OCI-LY1 (cell line): ENCODE measurements around the gene PAM.
"Not testable (repeated sequence)": the region's sequence is repeated elsewhere in the genome, so short reads cannot be mapped to it uniquely, and the experiment has no call there.

Experiments
- H2AFZ ChIP-seq: fragments of 200-600 bp; sonication (generic), shearing (Covaris generic); 2 replicates; pipeline ENCODE4 v1.6.0; 2014; ENCODE audit warnings: antibody characterized with exemption, mild to moderate bottlenecking, low read length
- H3F3A ChIP-seq: fragments of 200-600 bp; sonication (generic), shearing (Covaris generic); 2 replicates; pipeline ENCODE4 v1.6.0; 2014; ENCODE audit warnings: mild to moderate bottlenecking, antibody characterized with exemption, low read length, moderate library complexity; ENCODE audit not compliant: insufficient read depth
- H3K27ac ChIP-seq: fragments of 200-600 bp; sonication (generic); 2 replicates; pipeline ENCODE4 v1.5.1; 2014; ENCODE audit warnings: low read length, mixed run types, mild to moderate bottlenecking, low read depth; ENCODE audit not compliant: poor library complexity, severe bottlenecking
- H3K27me3 ChIP-seq: fragments of 200-600 bp; sonication (generic); 2 replicates; pipeline ENCODE4 v1.6.0; 2014; ENCODE audit warnings: antibody characterized with exemption, mild to moderate bottlenecking, low read length, moderate library complexity; ENCODE audit not compliant: insufficient read depth
- H3K36me3 ChIP-seq: fragments of 200-600 bp; sonication (generic); 2 replicates; pipeline ENCODE4 v1.6.1; 2014; ENCODE audit warnings: mild to moderate bottlenecking, antibody characterized with exemption, low read length, moderate library complexity, mixed read lengths; ENCODE audit not compliant: insufficient read depth
- H3K4me1 ChIP-seq: fragments of 200-600 bp; sonication (generic); 2 replicates; pipeline ENCODE4 v1.5.1; 2014; ENCODE audit warnings: mild to moderate bottlenecking, low read length, moderate library complexity; ENCODE audit not compliant: insufficient read depth, severe bottlenecking
- H3K4me2 ChIP-seq: fragments of 200-600 bp; sonication (generic), shearing (Covaris generic); 2 replicates; pipeline ENCODE4 v1.6.1; 2014; ENCODE audit warnings: low read length
- H3K4me3 ChIP-seq: fragments of 200-600 bp; sonication (generic); 2 replicates; pipeline ENCODE4 v1.5.1; 2014; ENCODE audit warnings: low read length, low read depth, mild to moderate bottlenecking, mixed read lengths; ENCODE audit not compliant: poor library complexity, severe bottlenecking
- H3K79me2 ChIP-seq: fragments of 200-600 bp; shearing (Covaris generic); 2 replicates; pipeline ENCODE4 v1.6.1; 2016; ENCODE audit warnings: mixed run types, low read length, mixed read lengths; ENCODE audit not compliant: insufficient read depth
- H3K9ac ChIP-seq: fragments of 200-600 bp; sonication (generic), shearing (Covaris generic); 2 replicates; pipeline ENCODE4 v1.6.1; 2014; ENCODE audit warnings: mild to moderate bottlenecking, low read length, mixed read lengths
- H3K9me2 ChIP-seq: fragments of 200-600 bp; sonication (generic), shearing (Covaris generic); 2 replicates; pipeline ENCODE4 v1.6.1; 2014; ENCODE audit warnings: low read depth, mild to moderate bottlenecking, low read length, mixed read lengths
- H3K9me3 ChIP-seq: fragments of 200-600 bp; shearing (Covaris generic); 2 replicates; pipeline ENCODE4 v1.6.1; 2014; ENCODE audit warnings: low read length, mixed read lengths
- H4K20me1 ChIP-seq: fragments of 200-600 bp; sonication (generic), shearing (Covaris generic); 2 replicates; pipeline ENCODE4 v1.6.0; 2016; ENCODE audit warnings: mild to moderate bottlenecking, low read length; ENCODE audit not compliant: insufficient read depth
- CTCF ChIP-seq: fragments of 200-600 bp; sonication (generic), shearing (Covaris generic); IDR thresholded peaks from 2 replicates; pipeline ENCODE4 v1.5.1; 2017; ENCODE audit warnings: mild to moderate bottlenecking, antibody characterized with exemption, low read length, moderate library complexity, mixed read lengths
- EZH2 ChIP-seq: fragments of 200-600 bp; sonication (generic), shearing (Covaris generic); IDR thresholded peaks from 2 replicates; pipeline ENCODE4 v1.8.0; 2017; ENCODE audit warnings: borderline replicate concordance, mixed run types, mild to moderate bottlenecking, antibody characterized with exemption, low read length, moderate library complexity, mixed read lengths

PAM gene

GRCh38 chr5:102749416-102750030, 5.6 kb upstream of the PAM start:
- Histone ChIP-seq H3K4me1 (peaks cover under 1% of the 10 kb centered on the region), H2AFZ (no peak overlapping the region), H3F3A (no peaks in the 10 kb centered on the region), H3K27ac (no peak overlapping the region), H3K4me2 (no peak overlapping the region), H3K4me3 (no peak overlapping the region), H3K79me2 (no peaks in the 10 kb centered on the region), H3K27me3 (no peaks in the 10 kb centered on the region), H3K9ac (no peak overlapping the region), H3K36me3 (no peaks in the 10 kb centered on the region), H3K9me3 (no peaks in the 10 kb centered on the region), H4K20me1 (no peaks in the 10 kb centered on the region), H3K9me2 (no peaks in the 10 kb centered on the region)
- TF ChIP-seq EZH2 (no peak), CTCF (no peak)

GRCh38 chr5:102750151-102750834, 4.8 kb upstream of the PAM start:
- Histone ChIP-seq H3K9me2 (no peaks in the 10 kb centered on the region), H3F3A (no peaks in the 10 kb centered on the region), H3K4me1 (peaks cover 4% of the 10 kb centered on the region), H3K36me3 (no peaks in the 10 kb centered on the region), H3K27ac (no peak overlapping the region), H3K4me2 (no peak overlapping the region), H3K9me3 (no peaks in the 10 kb centered on the region), H3K4me3 (no peak overlapping the region), H3K27me3 (no peaks in the 10 kb centered on the region), H3K79me2 (no peaks in the 10 kb centered on the region), H4K20me1 (no peaks in the 10 kb centered on the region), H3K9ac (no peak overlapping the region), H2AFZ (no peak overlapping the region)
- TF ChIP-seq CTCF, result no peak
- no peak for TF ChIP-seq EZH2

GRCh38 chr5:102751903-102752376, 3.2 kb upstream of the PAM start:
- not testable (repeated sequence) for H3K9me2 ChIP-seq, H3K9me3 ChIP-seq, H4K20me1 ChIP-seq, H3K36me3 ChIP-seq, H3K27me3 ChIP-seq, H3F3A ChIP-seq, H3K27ac ChIP-seq, H2AFZ ChIP-seq, H3K4me3 ChIP-seq, H3K9ac ChIP-seq, H3K4me2 ChIP-seq, H3K79me2 ChIP-seq
- peaks cover 14% of the 10 kb centered on the region for H3K4me1 ChIP-seq
